SK-N-SH (cell line): ENCODE measurements around the gene LPP.

Experiments
- CTCF ChIP-seq: fragments of 200-600 bp; sonication (generic); IDR thresholded peaks from 2 replicates; pipeline ENCODE4 v1.6.1; 2017; ENCODE audit warnings: antibody characterized with exemption, mild to moderate bottlenecking, moderate library complexity
- GATA2 ChIP-seq: sonication (generic); formaldehyde crosslinking; IDR thresholded peaks from 2 replicates; pipeline ENCODE4 v1.5.0; 2020; ENCODE audit warnings: mild to moderate bottlenecking, missing genetic modification reagents
- MAX ChIP-seq: IDR thresholded peaks from 2 replicates; pipeline ENCODE4 v1.4.0; 2012; ENCODE audit warnings: low read depth
- NRF1 ChIP-seq: IDR thresholded peaks from 2 replicates; pipeline ENCODE4 v1.6.1; 2012; ENCODE audit warnings: low read depth, mild to moderate bottlenecking, low read length
- RAD21 ChIP-seq: IDR thresholded peaks from 2 replicates; pipeline ENCODE4 v1.6.1; 2012; ENCODE audit warnings: mild to moderate bottlenecking, low read length
- USF1 ChIP-seq: IDR thresholded peaks from 2 replicates; pipeline ENCODE4 v1.4.0; 2012; ENCODE audit warnings: low read depth, borderline replicate concordance

GRCh38 chr3:188319569-188319968, 165.6 kb downstream of the LPP start:
- TF ChIP-seq CTCF (no peak), USF1 (no peak), NRF1 (no peak), MAX (no peak), RAD21 (no peak), GATA2 (CRISPR knock-in tag) (no peak)
